WTC11 (cell line): ENCODE measurements around the gene CASD1.

Experiments
- NR3C1 ChIP-seq: sonication (generic); formaldehyde crosslinking; conservative IDR thresholded peaks from 2 replicates; pipeline ENCODE4 v1.8.1; 2023; ENCODE audit warnings: low read depth, mild to moderate bottlenecking, missing genetic modification reagents
- USF2 ChIP-seq: sonication (generic); formaldehyde crosslinking; IDR thresholded peaks from 2 replicates; pipeline ENCODE4 v1.8.1; 2023; ENCODE audit warnings: mild to moderate bottlenecking, missing genetic modification reagents, moderate library complexity

GRCh38 chr7:94584113-94584512 is 74.5 kb downstream of the CASD1 start:
- TF ChIP-seq NR3C1 (CRISPR knock-in tag) (no peak), USF2 (CRISPR knock-in tag) (no peak)
